ENCODE results near the gene NDUFB4.

Gene NDUFB4

GRCh38 chr3:120557115-120557514, 39.0 kb upstream of the NDUFB4 start:
- H3K4me3 ChIP-seq (ENCODE audit: control insufficient read depth, low read depth, low read length), result no peak overlapping the region
- no peak for DNase-seq (ENCODE audit: low read depth)
- TF ChIP-seq CTCF (conservative IDR thresholded peaks at IDR 0.05; ENCODE audit: control insufficient read depth, insufficient read depth, low read depth, low read length), result no peak

- DNase-seq (ENCODE audit: low read depth), result peak; percentile 91
- H3K4me3 ChIP-seq (ENCODE audit: control insufficient read depth, low read depth, low read length), result peak overlapping the region; percentile 66
- TF ChIP-seq CTCF (conservative IDR thresholded peaks at IDR 0.05; ENCODE audit: control insufficient read depth, insufficient read depth, low read depth, low read length), result peak; percentile 89
Observed at GRCh38 chr3:120558771-120559241, 37.3 kb upstream of the NDUFB4 start.

GRCh38 chr3:120559242-120560061, 36.7 kb upstream of the NDUFB4 start:
- peak overlapping the region; percentile 59 for H3K4me3 ChIP-seq (ENCODE audit: control insufficient read depth, low read depth, low read length)
- peak; percentile 88 for DNase-seq (ENCODE audit: low read depth)
- no peak for TF ChIP-seq CTCF (conservative IDR thresholded peaks at IDR 0.05; ENCODE audit: control insufficient read depth, insufficient read depth, low read depth, low read length)

- peak; percentile 48 for DNase-seq (ENCODE audit: low read depth)
- no peak overlapping the region for H3K4me3 ChIP-seq (ENCODE audit: control insufficient read depth, low read depth, low read length)
- TF ChIP-seq CTCF (conservative IDR thresholded peaks at IDR 0.05; ENCODE audit: control insufficient read depth, insufficient read depth, low read depth, low read length), result no peak
Observed at GRCh38 chr3:120560304-120561250, 35.6 kb upstream of the NDUFB4 start.

GRCh38 chr3:120561251-120562045, 34.7 kb upstream of the NDUFB4 start:
- H3K4me3 ChIP-seq (ENCODE audit: control insufficient read depth, low read depth, low read length), result no peak overlapping the region
- DNase-seq (ENCODE audit: low read depth), result peak; percentile 75
- TF ChIP-seq CTCF (conservative IDR thresholded peaks at IDR 0.05; ENCODE audit: control insufficient read depth, insufficient read depth, low read depth, low read length), result peak; percentile 94
